Fibroblast of lung (primary cell): ENCODE results near the gene ATP9B.

Experiments
- CTCF ChIP-seq, 2 donors: IDR thresholded peaks in 1 of 2; conservative IDR thresholded peaks in 1 of 2; 1 replicate in 1 of 2; 2 replicates in 1 of 2; pipeline ENCODE4 v1.5.1; 2011 to 2012; ENCODE audit warnings: low read length in 2 of 2, control low read depth in 1 of 2, inconsistent platforms in 1 of 2, low read depth in 1 of 2, mild to moderate bottlenecking in 1 of 2
- EZH2 ChIP-seq: IDR thresholded peaks from 2 replicates; pipeline ENCODE4 v1.5.1; 2012; ENCODE audit warnings: low read length, control low read depth, mild to moderate bottlenecking; ENCODE audit errors: missing control alignments

GRCh38 chr18:79056827-79057367 is 12.3 kb upstream of the ATP9B start:
- TF ChIP-seq EZH2 (no peak), CTCF (conservative IDR thresholded peaks at IDR 0.05 in 1 of 2, IDR thresholded peaks at IDR 0.05 in 1 of 2; ENCODE audit: low read depth in 1 of 2, low read length in 2 of 2) (no peak)
